GM10266 (cell line): ENCODE data around the gene RSRP1.

Source experiments
- DNase-seq: peaks from one replicate; pipeline ENCODE4 v3.0.0; 2012; ENCODE audit errors: extremely low spot score
- CTCF ChIP-seq: IDR thresholded peaks from 2 replicates; pipeline ENCODE4 v1.5.1; 2012; ENCODE audit warnings: mild to moderate bottlenecking, low read depth; ENCODE audit not compliant: control insufficient read depth, insufficient read depth; ENCODE audit errors: missing control alignments

Gene RSRP1

GRCh38 chr1:25208092-25208491 is 39.2 kb downstream of the RSRP1 start:
- no peak for DNase-seq
- TF ChIP-seq CTCF: no peak

GRCh38 chr1:25206201-25206600 is 41.1 kb downstream of the RSRP1 start:
- DNase-seq: no peak

GRCh38 chr1:25205786-25206185 is 41.5 kb downstream of the RSRP1 start:
- no peak for TF ChIP-seq CTCF
- DNase-seq: no peak

More at GRCh38 chr1:25206201-25206600, 41.1 kb downstream of the RSRP1 start:
- no peak for TF ChIP-seq CTCF

- TF ChIP-seq CTCF: peak; percentile 68
- DNase-seq: peak; percentile 53
These were observed 42.3 kb downstream of the RSRP1 start for GRCh38 chr1:25204797-25205480.

- TF ChIP-seq CTCF: no peak
- DNase-seq: no peak
These were observed 46.2 kb downstream of the RSRP1 start for GRCh38 chr1:25201006-25201405.

GRCh38 chr1:25199819-25200620 is 47.2 kb downstream of the RSRP1 start:
- DNase-seq: no peak
- no peak for TF ChIP-seq CTCF
